Measurements from ENCODE around the gene ENGASE. TPM values are rescaled to one million over a fixed set of nuclear protein-coding genes. Genes with fewer than 3 reads are reported as not detected.

Gene ENGASE
- total RNA-seq, 2 donors from 2014 or later: 53.4 to 111 TPM

DNA sequence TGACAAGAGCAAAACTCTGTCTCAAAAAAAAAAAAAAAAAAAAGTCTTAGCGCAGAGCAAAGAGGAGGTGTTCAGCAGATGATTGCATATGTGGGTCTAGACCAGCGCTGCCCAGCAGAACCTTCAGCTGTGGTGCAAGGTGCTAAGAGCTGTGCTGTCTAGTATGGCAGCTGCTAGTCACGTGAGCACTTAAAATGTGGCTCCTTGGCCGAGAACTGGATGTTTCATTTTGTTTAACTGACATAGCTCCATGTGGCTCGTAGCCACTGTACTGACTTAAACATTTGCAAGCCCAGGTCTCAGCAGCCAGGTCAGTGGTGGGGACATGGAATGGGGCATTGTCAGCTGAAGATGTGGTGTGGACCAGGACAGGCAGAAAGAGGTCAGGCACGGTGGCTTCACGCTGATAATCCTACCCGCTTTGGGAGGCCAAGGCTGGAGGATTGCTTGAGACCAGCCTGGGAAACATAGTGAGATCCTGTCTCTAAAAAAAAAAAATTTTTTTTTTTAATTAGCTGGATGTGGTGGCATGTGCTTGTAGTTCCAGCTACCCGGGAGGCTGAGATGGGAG is 41.5 kb upstream of the ENGASE start:
- no peak for DNase-seq
- H3K4me1 ChIP-seq: no peaks in the 10 kb centered on the region
- no peak overlapping the region for H3K4me3 ChIP-seq
- no peaks in the 10 kb centered on the region for H3K9me3 ChIP-seq
- no peaks in the 10 kb centered on the region for H3K27me3 ChIP-seq
- TF ChIP-seq, protein P1, sequence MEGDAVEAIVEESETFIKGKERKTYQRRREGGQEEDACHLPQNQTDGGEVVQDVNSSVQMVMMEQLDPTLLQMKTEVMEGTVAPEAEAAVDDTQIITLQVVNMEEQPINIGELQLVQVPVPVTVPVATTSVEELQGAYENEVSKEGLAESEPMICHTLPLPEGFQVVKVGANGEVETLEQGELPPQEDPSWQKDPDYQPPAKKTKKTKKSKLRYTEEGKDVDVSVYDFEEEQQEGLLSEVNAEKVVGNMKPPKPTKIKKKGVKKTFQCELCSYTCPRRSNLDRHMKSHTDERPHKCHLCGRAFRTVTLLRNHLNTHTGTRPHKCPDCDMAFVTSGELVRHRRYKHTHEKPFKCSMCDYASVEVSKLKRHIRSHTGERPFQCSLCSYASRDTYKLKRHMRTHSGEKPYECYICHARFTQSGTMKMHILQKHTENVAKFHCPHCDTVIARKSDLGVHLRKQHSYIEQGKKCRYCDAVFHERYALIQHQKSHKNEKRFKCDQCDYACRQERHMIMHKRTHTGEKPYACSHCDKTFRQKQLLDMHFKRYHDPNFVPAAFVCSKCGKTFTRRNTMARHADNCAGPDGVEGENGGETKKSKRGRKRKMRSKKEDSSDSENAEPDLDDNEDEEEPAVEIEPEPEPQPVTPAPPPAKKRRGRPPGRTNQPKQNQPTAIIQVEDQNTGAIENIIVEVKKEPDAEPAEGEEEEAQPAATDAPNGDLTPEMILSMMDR (IDR thresholded peaks at IDR 0.05): no peak
- intact Hi-C loops (cut with DNase I): no loop called here
- no peak overlapping the region for H3K27ac ChIP-seq
- no peak overlapping the region for H3K9ac ChIP-seq (ENCODE audit: low read depth in 2 of 2, low read length in 2 of 2)
- H3K36me3 ChIP-seq: no peaks in the 10 kb centered on the region

DNA sequence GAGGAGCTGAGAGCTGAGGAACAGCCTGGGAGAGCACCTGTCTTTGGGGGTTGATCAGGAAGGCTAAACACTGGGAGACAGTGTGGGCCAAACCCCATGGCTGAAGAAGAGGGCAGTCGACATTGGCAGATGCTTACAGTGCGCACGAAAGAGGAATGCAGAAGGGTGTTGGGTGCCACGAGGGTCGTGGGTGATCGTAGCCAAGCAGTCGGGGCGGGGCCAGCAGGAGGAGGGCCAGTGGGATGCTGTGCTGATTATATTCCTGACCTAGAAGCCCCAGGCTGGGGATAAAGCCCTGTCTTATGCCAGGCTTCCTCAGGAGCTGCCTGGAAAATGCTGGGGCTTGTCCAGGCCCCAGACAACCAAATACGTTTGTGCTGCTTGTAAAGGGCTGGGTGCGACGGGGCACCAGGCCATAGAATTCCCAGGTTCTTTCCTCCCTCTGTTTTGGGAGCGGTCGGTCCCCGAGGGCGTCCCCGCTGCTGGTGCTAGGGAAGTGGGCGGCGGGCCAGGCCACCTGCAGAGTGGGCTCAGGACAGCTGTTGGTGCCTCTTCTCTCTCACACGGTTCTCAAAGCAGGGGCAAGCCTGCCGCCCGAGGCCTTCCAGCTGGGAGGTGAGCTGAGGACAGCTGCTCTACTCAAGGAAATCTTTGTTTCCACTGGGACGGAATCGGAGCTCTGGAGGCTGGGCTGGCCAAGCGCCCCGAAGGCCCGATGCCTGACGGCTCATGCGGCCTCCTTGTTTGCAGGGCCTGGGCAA is 40.7 kb upstream of the ENGASE start:
- peak overlapping the region; percentile 19 to 31 for H3K9ac ChIP-seq (ENCODE audit: low read depth in 2 of 2, low read length in 2 of 2)
- no peak for DNase-seq
- TF ChIP-seq, protein P1 (IDR thresholded peaks at IDR 0.05): no peak
- H3K27me3 ChIP-seq: no peaks in the 10 kb centered on the region
- no peaks in the 10 kb centered on the region for H3K4me1 ChIP-seq
- no peaks in the 10 kb centered on the region for H3K9me3 ChIP-seq
- H3K27ac ChIP-seq: no peak overlapping the region
- no peaks in the 10 kb centered on the region for H3K36me3 ChIP-seq
- intact Hi-C loops (cut with DNase I): no loop called here
- no peak overlapping the region for H3K4me3 ChIP-seq

DNA sequence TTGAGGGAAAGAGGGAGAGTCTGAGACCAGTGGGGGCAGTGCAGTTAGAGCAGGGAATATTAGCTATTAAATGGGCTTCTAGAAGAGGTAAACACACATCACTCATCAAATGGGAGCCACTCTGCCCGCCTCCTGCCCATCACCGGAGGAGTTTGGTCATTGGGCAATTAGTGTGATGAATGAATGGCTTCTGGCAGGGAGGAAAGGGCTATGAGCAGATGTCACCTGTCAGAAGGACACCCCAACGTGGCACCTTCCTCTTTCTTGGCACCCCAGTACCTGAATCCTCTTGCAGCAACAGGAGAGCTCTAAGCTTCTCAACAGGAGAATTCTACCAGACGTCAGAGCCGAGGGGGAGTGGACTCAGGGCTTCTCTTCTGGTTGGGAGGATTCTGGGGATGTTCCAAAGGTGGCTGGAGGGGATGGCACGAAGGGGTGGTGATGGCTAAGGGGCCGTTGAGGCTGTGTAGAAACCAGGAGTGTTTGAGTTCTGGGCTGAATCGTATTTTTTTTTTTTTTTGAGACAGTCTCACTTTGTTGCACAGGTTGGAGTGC is 39.6 kb upstream of the ENGASE start:
- intact Hi-C loops (cut with DNase I): no loop called here
- Histone ChIP-seq H3K36me3 (no peaks in the 10 kb centered on the region), H3K9me3 (no peaks in the 10 kb centered on the region), H3K9ac (ENCODE audit: low read depth in 2 of 2, low read length in 2 of 2) (no peak overlapping the region), H3K27ac (no peak overlapping the region), H3K4me1 (no peaks in the 10 kb centered on the region), H3K27me3 (no peaks in the 10 kb centered on the region), H3K4me3 (no peak overlapping the region)
- DNase-seq: no peak
- TF ChIP-seq, protein P1 (IDR thresholded peaks at IDR 0.05): no peak

DNA sequence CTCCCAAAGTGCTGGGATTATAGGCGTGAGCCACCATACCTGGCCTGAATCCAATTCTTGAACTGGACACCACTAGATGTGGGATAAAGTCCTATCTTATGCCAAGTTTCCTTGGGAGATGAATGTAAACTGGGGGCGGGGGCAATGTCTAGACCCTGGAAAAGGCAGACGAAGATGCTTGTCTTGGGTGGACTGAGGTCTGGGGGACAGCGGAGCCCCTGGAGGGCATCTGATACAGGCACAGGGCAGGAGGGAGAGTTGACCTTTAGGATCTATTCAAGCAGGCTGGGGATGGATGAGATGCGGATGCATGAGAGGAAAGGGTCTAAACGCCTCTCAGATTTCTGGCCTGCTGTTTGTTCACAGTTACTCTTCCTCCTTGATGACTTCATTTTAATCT is 38.9 kb upstream of the ENGASE start:
- no peak for DNase-seq
- Histone ChIP-seq H3K36me3 (no peaks in the 10 kb centered on the region), H3K27me3 (no peaks in the 10 kb centered on the region), H3K27ac (no peak overlapping the region), H3K4me3 (no peak overlapping the region), H3K9me3 (no peaks in the 10 kb centered on the region), H3K9ac (ENCODE audit: low read depth in 2 of 2, low read length in 2 of 2) (no peak overlapping the region), H3K4me1 (no peaks in the 10 kb centered on the region)
- TF ChIP-seq, protein P1 (IDR thresholded peaks at IDR 0.05): no peak
- intact Hi-C loops (cut with DNase I): no loop called here

DNA sequence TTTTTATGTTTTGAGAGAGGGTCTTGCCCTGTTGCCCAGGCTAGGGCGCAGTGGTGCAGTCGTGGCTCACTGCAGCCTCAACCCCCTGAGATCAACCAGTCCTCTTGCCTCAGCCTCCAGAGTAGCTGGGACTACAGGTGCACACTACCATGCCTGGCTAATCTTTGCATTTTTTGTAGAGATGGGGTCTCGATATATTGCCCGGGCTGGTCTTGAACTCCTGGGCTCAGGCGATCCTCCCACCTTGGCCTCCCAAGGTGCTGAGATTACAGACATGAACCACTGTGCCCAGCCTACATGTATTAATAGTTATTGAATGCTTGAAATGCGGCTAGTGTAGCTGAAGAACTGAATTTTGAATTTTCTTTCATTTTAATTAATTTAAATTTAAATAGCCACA is 38.4 kb upstream of the ENGASE start:
- H3K27me3 ChIP-seq: no peaks in the 10 kb centered on the region
- TF ChIP-seq, protein P1 (IDR thresholded peaks at IDR 0.05): no peak
- H3K4me3 ChIP-seq: no peak overlapping the region
- H3K36me3 ChIP-seq: no peaks in the 10 kb centered on the region
- H3K27ac ChIP-seq: peak overlapping the region; percentile 4
- intact Hi-C loops (cut with DNase I): no loop called here
- no peak for DNase-seq
- H3K4me1 ChIP-seq: no peaks in the 10 kb centered on the region
- H3K9ac ChIP-seq (ENCODE audit: low read depth in 2 of 2, low read length in 2 of 2): no peak overlapping the region
- no peaks in the 10 kb centered on the region for H3K9me3 ChIP-seq

Measured in colonic mucosa (tissue), 4 donors.